ENCODE results near the gene PPP2R1B.

PPP2R1B gene

DNA sequence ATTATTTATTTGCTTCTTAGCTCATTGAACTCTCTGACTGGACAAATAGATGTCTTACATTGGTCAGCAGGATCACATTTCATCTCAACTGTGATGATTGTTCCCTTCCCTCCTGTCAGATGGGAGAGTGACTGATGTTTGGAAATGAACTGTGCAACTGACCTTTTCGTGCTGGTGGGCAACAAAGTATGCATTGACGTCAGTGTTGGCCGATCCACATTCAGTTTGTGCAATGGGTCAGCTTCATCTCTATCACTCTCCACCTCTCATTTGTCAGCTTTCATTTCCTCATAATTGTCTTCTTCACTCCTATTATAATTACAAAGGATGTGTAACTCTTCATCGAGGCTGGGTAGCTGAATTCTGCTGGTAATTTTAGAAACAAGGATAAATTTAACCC, 71.3 kb downstream of the PPP2R1B start:
- H3K27ac ChIP-seq (replicated peaks): no peak overlapping the region
- no peak overlapping the region for H3K4me3 ChIP-seq (replicated peaks; ENCODE audit: insufficient read depth, low read length)
- no peak for DNase-seq (ENCODE audit: low read depth in 1 of 2, low spot score in 1 of 2)

DNA sequence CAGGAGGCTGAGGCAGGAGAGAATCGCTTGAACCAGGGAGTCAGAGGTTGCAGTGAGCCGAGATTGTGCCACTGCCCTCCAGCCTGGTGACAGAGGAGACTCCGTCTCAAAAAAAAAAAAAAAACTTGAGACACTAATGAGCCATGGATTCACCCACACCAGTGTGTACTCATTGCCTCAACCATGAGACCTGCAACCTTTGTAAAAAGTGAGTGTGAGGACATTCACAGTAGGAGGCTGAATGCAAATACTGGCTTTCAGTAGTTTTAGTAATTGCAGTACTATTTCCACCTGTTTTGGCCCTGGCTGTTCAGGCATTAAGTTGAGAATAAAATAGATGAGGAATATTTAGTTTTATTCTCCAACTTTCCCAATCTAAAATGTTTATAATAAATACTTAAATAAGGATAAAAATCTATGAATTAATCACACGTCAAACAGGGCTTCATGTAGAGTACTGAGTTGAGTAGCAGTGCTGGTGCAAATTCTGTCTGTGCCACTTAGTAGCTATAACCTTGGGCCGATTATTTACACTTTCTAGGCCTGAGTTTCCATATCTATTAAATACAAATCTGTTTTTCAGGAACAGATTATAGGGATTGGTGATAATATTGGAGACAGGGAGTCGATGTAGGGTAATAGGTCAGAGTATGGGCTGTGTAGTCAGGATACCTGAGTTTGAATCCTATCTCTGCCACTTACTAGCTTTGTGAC, 72.8 kb downstream of the PPP2R1B start:
- DNase-seq (ENCODE audit: low read depth in 1 of 2, low spot score in 1 of 2): no peak
- no peak overlapping the region for H3K4me3 ChIP-seq (replicated peaks; ENCODE audit: insufficient read depth, low read length)
- H3K27me3 ChIP-seq (ENCODE audit: insufficient read depth, poor library complexity, severe bottlenecking): no peaks in the 10 kb centered on the region
- no peak for TF ChIP-seq POLR2AphosphoS5 (IDR thresholded peaks at IDR 0.05; ENCODE audit: low read depth)
- no peak for TF ChIP-seq REST (IDR thresholded peaks at IDR 0.05; ENCODE audit: insufficient replicate concordance, low read depth)
- TF ChIP-seq SPI1 (IDR thresholded peaks at IDR 0.05; ENCODE audit: borderline replicate concordance, low read depth): no peak
- no peak for TF ChIP-seq CTCF (IDR thresholded peaks at IDR 0.05; ENCODE audit: insufficient read depth, low read length)
- no peak for TF ChIP-seq GABPA (IDR thresholded peaks at IDR 0.05; ENCODE audit: low read depth)
- no peak overlapping the region for H3K27ac ChIP-seq (replicated peaks)

More for the DNA sequence above, 71.3 kb downstream of the PPP2R1B start:
- no peak for TF ChIP-seq CTCF (IDR thresholded peaks at IDR 0.05; ENCODE audit: insufficient read depth, low read length)
- TF ChIP-seq SPI1 (IDR thresholded peaks at IDR 0.05; ENCODE audit: borderline replicate concordance, low read depth): no peak
- TF ChIP-seq REST (IDR thresholded peaks at IDR 0.05; ENCODE audit: insufficient replicate concordance, low read depth): no peak
- TF ChIP-seq GABPA (IDR thresholded peaks at IDR 0.05; ENCODE audit: low read depth): no peak
- no peak for TF ChIP-seq POLR2AphosphoS5 (IDR thresholded peaks at IDR 0.05; ENCODE audit: low read depth)
- H3K27me3 ChIP-seq (ENCODE audit: insufficient read depth, poor library complexity, severe bottlenecking): no peaks in the 10 kb centered on the region

- Histone ChIP-seq H3K27ac (replicated peaks) (no peak overlapping the region), H3K27me3 (ENCODE audit: insufficient read depth, poor library complexity, severe bottlenecking) (no peaks in the 10 kb centered on the region), H3K4me3 (replicated peaks; ENCODE audit: insufficient read depth, low read length) (no peak overlapping the region)
- no peak for DNase-seq (ENCODE audit: low read depth in 1 of 2, low spot score in 1 of 2)
- no peak for TF ChIP-seq GABPA (IDR thresholded peaks at IDR 0.05; ENCODE audit: low read depth)
- TF ChIP-seq POLR2AphosphoS5 (IDR thresholded peaks at IDR 0.05; ENCODE audit: low read depth): no peak
- no peak for TF ChIP-seq CTCF (IDR thresholded peaks at IDR 0.05; ENCODE audit: insufficient read depth, low read length)
- no peak for TF ChIP-seq SPI1 (IDR thresholded peaks at IDR 0.05; ENCODE audit: borderline replicate concordance, low read depth)
- TF ChIP-seq REST (IDR thresholded peaks at IDR 0.05; ENCODE audit: insufficient replicate concordance, low read depth): no peak
Measured at GRCh38 chr11:111691741-111692140, 74.4 kb downstream of the PPP2R1B start.

All from HL-60 (cell line).